Left ventricle myocardium inferior (tissue), 1 donor: ENCODE measurements around the gene LDHB. TPM values are rescaled to one million over a fixed set of nuclear protein-coding genes. Genes with fewer than 3 reads are reported as not detected.
A peak's percentile ranks its signal among the peaks of the same experiment; 100 is the strongest.

Experiments used
- DNase-seq: peaks from one replicate; pipeline ENCODE4 v3.0.0-alpha.2; 2020
- H3K27ac ChIP-seq: fragments of 200-600 bp; replicated peaks from 2 replicates; pipeline ENCODE4 v1.8.0; 2021
- H3K27me3 ChIP-seq: fragments of 200-600 bp; 2 replicates; pipeline ENCODE4 v1.8.0; 2021; ENCODE audit warnings: low read depth
- H3K36me3 ChIP-seq: fragments of 200-600 bp; 2 replicates; pipeline ENCODE4 v1.8.0; 2021
- H3K4me1 ChIP-seq: fragments of 200-600 bp; 2 replicates; pipeline ENCODE4 v1.8.0; 2021
- H3K4me3 ChIP-seq: fragments of 200-600 bp; 2 replicates; pipeline ENCODE4 v1.8.0; 2021; ENCODE audit warnings: mild to moderate bottlenecking, moderate library complexity
- H3K9me3 ChIP-seq: fragments of 200-600 bp; replicated peaks from 2 replicates; pipeline ENCODE4 v1.8.0; 2021
- intact Hi-C: fragments of 100-400 bp; cut with micrococcal nuclease; formaldehyde crosslinking; loops from one replicate; pipeline ENCODE4 v1.11.0; 2022
- total RNA-seq: library from RNA; stranded (reverse); fragmentation: NEBNext Ultra II Directional; extraction: Animal tissue kit (Norgen Biotek cat#: 25700); gene quantifications from one replicate; pipeline ENCODE4 v1.2.1, GENCODE V29; 2021
- TF ChIP-seq, protein P1 (sequence below): fragments of 200-600 bp; IDR thresholded peaks from 2 replicates; pipeline ENCODE4 v1.8.0; 2021; ENCODE audit warnings: antibody characterized with exemption, mild to moderate bottlenecking, borderline replicate concordance
- donor health status: DM: no; HTN: yes; CAD: no; lungs with severe emphysema.

Gene LDHB
- total RNA-seq, 1 donor from 2014 or later: 2,441 TPM

- no peak for DNase-seq
- TF ChIP-seq, protein P1, sequence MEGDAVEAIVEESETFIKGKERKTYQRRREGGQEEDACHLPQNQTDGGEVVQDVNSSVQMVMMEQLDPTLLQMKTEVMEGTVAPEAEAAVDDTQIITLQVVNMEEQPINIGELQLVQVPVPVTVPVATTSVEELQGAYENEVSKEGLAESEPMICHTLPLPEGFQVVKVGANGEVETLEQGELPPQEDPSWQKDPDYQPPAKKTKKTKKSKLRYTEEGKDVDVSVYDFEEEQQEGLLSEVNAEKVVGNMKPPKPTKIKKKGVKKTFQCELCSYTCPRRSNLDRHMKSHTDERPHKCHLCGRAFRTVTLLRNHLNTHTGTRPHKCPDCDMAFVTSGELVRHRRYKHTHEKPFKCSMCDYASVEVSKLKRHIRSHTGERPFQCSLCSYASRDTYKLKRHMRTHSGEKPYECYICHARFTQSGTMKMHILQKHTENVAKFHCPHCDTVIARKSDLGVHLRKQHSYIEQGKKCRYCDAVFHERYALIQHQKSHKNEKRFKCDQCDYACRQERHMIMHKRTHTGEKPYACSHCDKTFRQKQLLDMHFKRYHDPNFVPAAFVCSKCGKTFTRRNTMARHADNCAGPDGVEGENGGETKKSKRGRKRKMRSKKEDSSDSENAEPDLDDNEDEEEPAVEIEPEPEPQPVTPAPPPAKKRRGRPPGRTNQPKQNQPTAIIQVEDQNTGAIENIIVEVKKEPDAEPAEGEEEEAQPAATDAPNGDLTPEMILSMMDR: peak; percentile 28
- Histone ChIP-seq H3K27me3 (no peaks in the 10 kb centered on the region), H3K4me1 (peaks cover 22% of the 10 kb centered on the region), H3K27ac (no peak overlapping the region), H3K36me3 (no peaks in the 10 kb centered on the region), H3K4me3 (no peak overlapping the region), H3K9me3 (no peaks in the 10 kb centered on the region)
- intact Hi-C loops: loop anchor here (5.0 kb wide), 1 partner anchor 63 kb away; no protein-coding TSS in a partner anchor
These were observed 43.7 kb downstream of the LDHB start for GRCh38 chr12:21613931-21614330.

DNA sequence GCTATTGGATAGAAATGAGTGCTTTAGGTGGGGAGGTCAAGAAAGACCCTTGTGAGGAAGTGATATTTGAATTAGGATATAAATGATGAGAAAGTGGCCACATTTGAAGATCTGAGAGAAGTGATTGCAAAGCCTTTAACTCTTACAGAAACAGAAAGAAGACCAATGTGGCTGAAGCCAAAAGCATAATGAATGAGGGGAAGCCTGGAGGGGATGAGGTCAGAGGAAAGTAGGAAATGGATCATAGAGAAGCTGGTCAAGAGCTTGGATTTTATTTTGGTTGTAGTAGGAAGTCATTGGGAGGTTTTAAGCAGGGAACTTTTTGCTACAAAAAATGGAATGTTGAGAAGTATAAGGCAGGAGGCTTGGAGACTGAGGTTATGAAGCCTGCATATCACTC is 49.4 kb downstream of the LDHB start:
- intact Hi-C loops: no loop called here
- DNase-seq: no peak
- TF ChIP-seq, protein P1: no peak
- Histone ChIP-seq H3K27ac (no peak overlapping the region), H3K4me3 (no peak overlapping the region), H3K9me3 (no peaks in the 10 kb centered on the region), H3K4me1 (peaks cover 5% of the 10 kb centered on the region), H3K36me3 (no peaks in the 10 kb centered on the region), H3K27me3 (no peaks in the 10 kb centered on the region)

- H3K4me1 ChIP-seq: peaks cover 5% of the 10 kb centered on the region
- TF ChIP-seq, protein P1: peak; percentile 60
- no peak overlapping the region for H3K4me3 ChIP-seq
- H3K27ac ChIP-seq: peak overlapping the region; percentile 6
- no peaks in the 10 kb centered on the region for H3K36me3 ChIP-seq
- no peaks in the 10 kb centered on the region for H3K27me3 ChIP-seq
- no peaks in the 10 kb centered on the region for H3K9me3 ChIP-seq
- intact Hi-C loops: no loop called here
- DNase-seq: no peak
These were observed 49.9 kb downstream of the LDHB start for GRCh38 chr12:21607701-21608100.

DNA sequence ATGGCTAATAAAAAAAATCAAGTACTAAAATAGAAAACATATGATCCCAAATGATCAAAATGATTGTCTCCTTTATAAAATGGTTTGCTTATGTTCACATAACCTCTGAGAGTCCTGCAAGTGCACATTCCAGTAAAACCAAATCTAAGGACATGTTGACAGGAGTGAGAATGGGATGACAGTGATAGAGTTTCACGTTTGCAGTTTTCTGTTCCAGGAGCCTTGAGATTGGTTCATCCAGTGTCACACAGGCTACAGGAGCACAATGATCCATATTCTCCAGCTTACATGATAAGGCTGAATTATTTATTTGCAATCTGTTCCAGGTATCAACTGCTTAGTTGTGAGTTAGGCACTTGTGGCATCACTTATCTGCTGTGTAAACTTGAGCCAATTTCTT is 51.5 kb downstream of the LDHB start:
- DNase-seq: no peak
- H3K4me3 ChIP-seq: no peak overlapping the region
- H3K9me3 ChIP-seq: no peaks in the 10 kb centered on the region
- intact Hi-C loops: no loop called here
- H3K27me3 ChIP-seq: no peaks in the 10 kb centered on the region
- peaks cover 5% of the 10 kb centered on the region for H3K4me1 ChIP-seq
- H3K36me3 ChIP-seq: no peaks in the 10 kb centered on the region
- TF ChIP-seq, protein P1: no peak
- no peak overlapping the region for H3K27ac ChIP-seq

- Histone ChIP-seq H3K4me1 (peaks cover 5% of the 10 kb centered on the region), H3K27ac (no peak within 1 kb of the TSS), H3K36me3 (no peaks in the 10 kb centered on the region), H3K9me3 (no peaks in the 10 kb centered on the region), H3K4me3 (no peak within 1 kb of the TSS), H3K27me3 (no peaks in the 10 kb centered on the region)
- DNase-seq: no peak
- intact Hi-C loops: loop anchor here (5.0 kb wide), 1 partner anchor 78 kb away; no protein-coding TSS in a partner anchor
- TF ChIP-seq, protein P1: no peak
These were observed 53.2 kb downstream of the LDHB start, which contains the start of gene GYS2 for GRCh38 chr12:21604245-21605101. TSS of gene GYS2 (minus strand) at chr12:21604847. CDS start at chr12:21604592, 255 bp downstream.
